Ammon's horn (tissue), 1 donor: ENCODE results near the gene GRM7.
A peak's percentile ranks its signal among the peaks of the same experiment; 100 is the strongest.

Source experiments
- DNase-seq: peaks from one replicate; pipeline ENCODE4 v3.0.0-alpha.2; 2016; ENCODE audit warnings: low spot score

GRM7 gene

DNA sequence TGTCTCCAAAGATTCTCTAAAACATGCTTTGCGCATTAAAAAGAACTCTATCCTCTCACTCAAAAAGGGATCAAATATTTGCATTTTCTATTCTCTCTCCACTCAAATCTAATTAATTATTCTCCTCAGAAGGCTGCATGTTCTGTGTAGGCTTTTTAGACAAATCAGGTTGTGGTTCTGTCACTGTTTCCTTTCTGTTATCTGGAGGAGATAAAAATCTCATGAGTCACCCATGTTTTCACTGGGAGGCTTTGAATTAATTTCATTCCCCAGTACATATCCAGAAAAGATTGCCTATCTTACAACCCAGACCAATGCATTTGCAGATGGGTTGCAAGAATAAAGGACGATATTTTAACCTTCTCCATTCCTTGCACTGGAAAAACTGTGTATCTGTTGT lies 446.5 kb downstream of the GRM7 start:
- no peak for DNase-seq

DNA sequence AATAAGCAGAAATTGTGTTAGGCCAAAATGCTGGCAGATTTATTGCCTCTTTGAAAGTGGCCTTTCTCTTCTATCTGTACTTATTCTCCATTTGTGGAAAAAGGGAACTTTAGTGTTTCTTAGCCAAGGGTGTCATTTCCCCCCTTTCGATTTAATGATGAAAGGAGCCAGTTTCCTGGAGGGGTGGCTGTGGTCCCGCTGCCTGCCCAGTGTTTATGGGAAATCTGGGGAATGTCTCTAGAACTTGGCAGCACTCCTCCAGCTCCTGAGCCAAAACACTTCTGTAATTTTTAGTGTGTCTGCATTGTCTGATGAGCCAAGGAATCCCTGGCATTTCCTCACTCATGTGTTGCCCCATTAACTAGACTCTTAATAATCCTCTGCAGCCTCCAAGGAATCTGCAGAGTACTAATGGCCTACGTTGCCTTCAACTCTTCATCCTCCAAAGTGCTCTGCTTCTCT lies 448.8 kb downstream of the GRM7 start:
- peak; percentile 56 for DNase-seq

DNA sequence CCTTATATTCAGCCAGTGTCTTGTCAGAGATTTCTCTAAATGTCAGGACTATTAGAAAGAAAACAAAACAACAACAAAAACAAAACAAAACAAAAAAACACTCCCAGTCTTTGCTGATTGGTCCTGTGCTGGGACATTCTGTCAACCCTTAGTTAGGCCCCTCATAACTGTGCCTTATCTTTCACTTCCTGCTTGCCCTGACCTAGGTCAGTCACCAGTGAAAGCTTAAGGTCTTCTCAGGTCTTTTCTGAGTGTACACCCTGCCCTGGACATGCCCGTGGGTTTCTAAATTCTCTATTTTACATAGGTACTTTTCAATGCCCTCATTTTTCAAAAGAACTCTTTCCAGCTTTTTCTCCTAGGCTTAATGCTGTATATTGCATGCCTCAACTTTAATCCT lies 454.1 kb downstream of the GRM7 start:
- no peak for DNase-seq

DNA sequence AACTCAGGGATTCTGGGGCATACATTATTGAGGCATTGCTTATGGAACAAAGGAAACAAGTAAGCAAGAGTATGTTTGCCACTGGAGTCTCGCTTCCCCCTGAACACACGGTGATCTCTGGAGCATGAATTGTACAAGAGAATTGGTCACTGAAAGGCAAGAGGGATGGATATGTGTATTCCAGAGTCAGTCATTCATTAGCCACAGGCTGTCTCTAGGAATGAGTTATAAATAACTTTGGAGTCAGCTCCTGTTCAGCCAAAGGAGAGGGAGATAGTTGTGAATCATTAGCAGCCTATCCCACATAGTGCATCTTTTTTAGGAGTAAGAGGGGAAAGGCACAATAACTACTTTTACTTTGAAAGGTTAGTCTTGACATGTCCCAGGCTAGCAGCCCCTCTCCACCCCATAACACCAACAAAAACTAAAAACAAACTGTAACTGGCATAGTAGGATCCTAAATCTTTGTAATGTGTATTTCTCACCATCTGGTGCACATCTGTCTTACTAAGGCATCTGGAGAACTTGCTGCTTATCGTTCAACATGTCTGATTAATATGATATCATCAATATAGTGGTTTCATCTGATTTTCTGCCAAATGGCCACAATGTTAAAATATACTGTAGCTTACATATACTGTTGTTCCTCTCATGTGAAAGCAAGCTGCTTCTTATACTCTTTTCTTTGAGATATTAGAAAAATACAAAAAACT lies 462.2 kb downstream of the GRM7 start:
- DNase-seq: no peak

DNA sequence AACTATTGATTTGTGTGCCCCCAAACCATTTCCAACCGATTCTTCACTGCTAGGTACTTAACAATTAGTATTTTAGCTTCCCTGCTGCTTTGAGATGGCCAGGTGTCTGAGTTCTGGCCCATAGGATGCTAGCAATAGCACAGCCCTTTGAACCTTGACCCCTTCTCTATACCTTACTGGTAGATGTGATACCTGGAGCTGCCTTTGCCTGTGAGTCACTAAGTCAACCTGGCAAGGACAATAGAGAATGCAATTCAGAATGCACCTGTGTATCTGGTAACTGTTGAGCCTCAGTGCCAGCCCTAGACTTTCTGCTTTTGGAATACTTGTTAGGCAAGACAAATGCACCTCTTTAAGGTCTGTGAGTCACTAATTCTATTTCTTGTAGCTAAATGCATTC lies 467.4 kb downstream of the GRM7 start:
- no peak for DNase-seq

DNA sequence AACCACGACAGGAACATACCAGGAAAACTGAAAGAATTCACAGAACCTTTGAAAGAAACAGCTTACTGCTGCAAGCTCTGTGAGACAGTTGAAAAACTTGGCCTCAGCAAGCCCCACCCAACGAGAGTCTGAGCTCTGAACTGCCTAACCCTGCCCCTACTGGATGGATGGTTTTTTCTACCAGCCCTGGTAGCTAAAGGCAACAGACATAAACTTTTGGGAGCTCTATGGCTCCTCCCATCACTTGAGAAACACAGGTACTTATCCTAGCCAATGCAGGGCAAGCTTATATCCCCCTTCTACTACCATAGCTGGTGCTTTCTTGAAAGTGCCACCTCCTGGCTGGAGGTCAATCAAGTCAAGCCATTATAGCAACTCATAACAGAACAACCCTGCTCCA lies 471.8 kb downstream of the GRM7 start:
- no peak for DNase-seq

DNA sequence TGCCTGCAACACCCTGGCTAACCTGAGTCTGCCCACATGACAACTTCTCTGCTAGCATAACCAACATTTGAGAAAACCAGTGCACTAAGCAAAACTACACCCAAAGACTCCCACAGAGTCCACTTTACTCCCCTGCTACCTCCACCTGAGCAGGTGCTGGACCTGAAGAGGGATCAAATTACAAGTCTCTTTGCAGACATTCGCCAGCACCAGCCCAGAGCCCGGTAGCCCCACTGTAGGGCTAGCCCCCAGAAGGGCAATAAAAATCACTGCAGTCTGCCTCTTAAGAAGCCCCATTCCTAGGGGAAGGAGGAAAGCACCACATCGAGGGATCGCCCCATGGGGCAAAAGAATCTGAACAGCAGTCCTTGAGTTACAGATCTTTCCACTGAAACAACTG lies 472.2 kb downstream of the GRM7 start:
- DNase-seq: no peak

DNA sequence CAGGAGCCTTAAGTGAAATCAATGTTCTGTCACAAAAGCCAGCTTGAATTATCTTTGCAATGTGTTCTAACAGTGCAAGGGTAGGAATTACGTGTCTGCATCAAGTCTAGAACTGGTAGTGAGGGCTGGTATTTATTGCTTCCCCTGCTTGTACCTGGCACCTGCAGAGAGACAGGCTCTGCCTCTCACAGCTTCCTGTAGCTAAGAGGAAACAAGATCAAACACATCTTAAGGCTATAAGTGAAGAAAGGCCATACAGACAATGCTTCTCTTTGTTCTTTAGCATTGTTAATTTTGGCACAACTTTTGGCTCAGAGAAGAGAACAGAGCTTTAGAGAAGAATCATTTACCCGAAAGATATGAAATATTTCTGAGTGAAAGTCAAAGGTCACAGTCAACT lies 479.9 kb downstream of the GRM7 start:
- DNase-seq: no peak

DNA sequence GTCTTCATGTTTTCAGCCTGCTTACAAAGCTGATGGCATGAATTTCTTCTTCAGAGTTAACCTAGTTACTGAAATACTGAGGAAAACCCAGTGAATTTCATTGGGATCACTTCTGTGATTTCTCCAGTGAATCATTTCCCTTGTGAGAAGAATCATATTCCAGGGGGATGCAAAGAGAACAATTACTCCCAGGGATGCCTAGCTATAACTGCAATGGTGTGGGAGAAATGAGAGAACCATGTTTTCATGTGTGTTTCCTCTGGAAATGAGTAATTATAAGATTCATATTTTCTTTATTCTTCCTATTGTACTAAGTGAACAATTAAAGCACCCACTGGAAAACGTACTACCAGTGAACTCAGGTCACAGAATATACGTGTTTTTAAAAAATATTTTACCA lies 485.4 kb downstream of the GRM7 start:
- DNase-seq: no peak

DNA sequence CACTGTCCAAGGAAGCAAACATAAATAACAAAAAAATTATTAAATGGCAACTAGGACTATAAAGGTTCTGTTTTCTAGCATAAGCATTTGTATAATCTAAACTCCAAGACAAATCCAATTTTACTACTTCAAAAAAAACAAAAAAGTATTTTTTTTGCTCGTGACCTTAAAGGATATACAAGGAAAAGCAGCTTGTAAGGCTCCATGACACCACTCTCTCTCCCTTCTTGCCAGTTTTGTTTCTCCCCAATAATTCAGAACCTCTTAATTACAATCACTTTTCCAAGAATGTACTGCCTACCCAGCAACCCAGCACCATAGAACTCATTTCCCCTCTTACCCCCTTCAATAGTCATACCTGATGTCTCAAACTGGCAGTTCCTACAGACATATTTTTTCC lies 496.2 kb downstream of the GRM7 start:
- DNase-seq: no peak

DNA sequence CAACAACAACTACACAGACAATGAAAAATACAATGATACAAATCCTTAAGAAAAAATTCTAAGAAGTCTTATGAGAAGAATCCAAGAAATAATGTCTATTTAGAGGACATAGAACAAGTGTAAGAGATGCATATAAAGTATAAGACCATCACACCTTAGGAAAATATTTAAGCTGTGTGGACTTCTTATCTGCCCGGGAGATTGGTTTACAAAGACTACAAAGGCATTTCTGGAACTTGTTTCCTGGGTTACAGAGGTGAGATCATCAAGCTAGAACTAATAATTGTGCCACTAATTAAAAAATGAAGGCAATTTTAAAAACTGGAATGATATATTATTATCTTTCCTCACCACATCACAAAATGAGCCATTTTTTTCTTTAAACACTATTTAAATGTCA lies 507.1 kb downstream of the GRM7 start:
- DNase-seq: no peak

DNA sequence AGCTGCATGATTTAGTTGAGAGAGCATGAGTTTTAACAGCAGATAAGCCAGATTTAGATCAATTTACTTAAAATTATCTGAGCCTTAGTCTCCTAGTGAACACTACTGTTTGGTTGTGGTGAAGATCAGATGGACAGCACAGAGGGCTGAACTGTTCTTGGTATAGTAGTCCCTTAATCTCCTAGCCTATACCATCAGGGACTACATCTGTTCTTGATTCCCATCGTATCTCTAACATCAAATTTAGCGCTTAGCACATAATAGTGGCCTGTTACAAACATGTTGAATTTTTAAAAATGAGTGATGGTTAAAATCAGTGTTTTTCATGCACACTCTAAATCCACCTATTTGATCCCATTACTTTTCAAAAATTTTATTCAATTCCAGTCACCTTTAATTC lies 507.7 kb downstream of the GRM7 start:
- no peak for DNase-seq

DNA sequence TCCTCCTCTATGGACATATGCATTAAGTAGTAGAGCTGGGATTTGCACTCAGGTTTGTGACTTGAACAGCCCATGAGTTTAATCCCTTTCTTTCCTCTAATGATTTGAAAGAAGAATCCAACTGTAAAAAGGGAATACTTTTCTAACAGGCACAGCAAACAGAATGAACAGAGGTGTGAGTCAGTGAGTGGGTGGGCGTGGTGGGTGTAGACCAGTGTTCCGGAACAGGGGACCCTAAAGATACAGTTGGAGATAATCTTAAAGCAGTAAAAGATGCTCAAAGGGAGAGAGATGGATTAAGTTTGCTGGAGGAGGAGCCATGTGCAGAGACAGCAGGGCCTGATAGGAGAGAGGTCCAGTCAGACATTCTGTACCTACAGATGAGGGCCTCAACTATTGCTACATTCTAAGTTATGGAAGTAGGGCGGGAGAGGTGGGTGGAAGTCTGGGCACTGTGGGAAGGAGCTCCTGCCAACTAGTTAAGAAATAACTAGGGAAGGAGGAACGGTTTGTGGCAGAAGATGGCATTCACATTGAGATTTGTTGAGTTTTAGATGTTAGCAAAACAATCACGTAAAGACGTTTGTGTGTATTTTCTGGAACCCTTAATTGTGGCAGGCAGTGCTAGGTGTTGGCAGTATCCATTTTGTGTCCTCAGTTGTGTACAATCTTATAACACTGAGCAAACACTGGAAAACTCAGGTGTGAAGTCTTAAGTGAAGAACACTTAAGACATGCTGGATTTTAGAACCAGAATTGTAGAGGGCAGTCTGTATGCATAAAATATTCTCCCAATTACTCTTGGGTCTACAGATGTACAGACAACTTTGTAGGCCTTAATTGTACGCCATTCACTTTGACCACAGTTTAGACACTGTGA lies 511.0 kb downstream of the GRM7 start:
- no peak for DNase-seq

DNA sequence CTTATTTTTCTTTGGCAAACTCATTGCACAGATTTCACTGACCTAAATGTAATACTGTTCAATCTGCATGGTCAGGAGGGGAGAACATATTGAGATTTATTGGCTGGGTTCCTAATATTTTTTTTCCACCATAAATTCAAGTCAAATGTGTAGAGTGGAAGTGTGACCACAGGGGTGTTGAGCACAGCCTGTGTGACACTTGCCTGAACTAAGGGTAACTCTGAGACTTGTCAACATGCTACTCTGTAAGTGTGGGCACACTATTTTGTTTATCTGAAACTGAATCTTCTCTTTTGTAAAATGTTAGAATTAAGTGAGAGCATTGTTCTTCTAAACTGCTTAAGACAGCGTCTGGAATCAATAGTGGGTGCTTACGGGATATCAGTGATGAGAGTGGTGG lies 516.2 kb downstream of the GRM7 start:
- DNase-seq: no peak

DNA sequence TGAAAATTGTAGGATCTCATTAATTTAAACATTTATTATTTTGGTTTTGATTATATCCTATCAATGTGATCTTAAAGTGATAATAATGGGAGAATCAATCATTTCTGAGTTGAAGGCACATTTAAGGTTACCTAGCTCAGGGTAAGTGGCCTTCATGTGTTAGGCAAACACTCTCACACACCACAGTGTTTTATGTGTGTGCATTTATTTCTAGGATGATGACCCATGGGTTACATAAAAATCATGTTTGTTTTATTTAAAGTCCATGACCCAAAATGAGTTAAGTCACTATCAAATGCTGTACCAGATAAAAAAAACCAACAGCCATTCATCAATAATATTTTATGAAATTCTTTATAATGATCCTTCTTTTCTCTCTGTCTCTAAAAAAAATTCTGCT lies 520.8 kb downstream of the GRM7 start:
- no peak for DNase-seq

DNA sequence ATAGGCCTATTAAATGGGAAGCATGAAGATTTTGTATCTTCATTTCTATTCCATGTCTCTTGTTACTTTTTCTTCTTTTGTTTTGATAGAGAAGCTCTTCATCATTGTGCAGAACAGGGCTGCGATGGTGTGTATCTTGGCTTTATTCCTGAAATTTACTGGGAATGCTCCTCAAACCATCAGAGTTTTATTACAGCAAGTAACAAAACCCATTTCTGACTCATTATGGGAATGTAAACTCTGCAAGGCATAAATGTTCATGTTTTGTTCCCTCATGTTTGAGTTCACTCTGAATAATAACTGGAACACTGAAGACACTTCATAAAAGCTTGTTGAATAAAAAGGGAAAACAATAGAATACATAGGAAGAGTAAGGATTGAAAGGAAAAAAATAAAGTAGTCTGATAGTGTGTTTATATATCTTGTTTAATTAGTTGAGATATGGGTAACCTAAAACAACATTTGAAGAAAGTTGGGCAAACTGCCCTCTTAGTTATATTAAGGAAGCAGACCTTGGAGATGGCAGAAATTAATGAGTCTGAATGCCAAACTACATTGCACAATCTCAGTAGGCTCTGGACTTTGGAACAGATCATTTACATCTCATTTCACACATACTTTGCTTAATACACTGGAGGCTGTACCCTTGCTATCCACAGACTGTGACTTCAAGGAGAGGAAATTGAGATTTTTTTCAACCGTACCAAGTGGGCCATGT lies 521.5 kb downstream of the GRM7 start:
- peak; percentile 25 for DNase-seq

DNA sequence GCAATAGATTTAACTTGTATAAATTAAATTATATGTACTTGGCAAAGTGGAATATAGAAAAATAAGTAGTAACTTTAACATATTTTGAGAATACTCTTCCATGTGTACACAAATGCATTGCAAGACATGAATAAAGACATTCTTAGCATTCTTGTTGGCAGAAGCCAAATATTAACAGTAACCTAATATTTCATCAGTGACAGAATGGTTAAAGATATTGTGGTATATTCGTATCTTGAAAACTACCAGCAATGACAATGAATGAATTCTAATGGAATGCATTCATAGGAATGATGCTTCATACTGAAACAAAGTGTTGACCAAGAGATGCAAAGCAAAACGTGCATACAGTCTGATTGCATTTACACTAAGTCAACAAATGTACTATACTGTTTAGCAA lies 524.7 kb downstream of the GRM7 start:
- DNase-seq: no peak

DNA sequence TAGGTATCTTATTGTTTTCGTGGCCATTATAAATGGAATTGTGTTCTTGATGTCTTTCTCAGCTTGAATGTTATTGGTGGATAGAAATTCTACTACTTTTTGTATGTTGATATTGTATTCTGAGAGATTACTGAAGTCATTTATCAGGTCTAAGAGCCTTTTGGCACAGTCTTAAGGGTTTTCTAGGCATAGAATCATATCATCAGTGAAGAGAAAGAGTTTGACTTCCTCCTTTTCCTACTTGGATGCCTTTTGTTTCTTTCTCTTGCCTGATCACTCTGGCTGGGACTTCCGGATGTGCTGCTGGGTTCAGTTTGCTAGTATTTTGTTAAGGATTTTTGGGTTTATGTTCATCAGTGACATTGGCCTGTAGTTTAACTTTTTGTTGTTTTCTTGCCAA lies 527.1 kb downstream of the GRM7 start:
- DNase-seq: no peak

DNA sequence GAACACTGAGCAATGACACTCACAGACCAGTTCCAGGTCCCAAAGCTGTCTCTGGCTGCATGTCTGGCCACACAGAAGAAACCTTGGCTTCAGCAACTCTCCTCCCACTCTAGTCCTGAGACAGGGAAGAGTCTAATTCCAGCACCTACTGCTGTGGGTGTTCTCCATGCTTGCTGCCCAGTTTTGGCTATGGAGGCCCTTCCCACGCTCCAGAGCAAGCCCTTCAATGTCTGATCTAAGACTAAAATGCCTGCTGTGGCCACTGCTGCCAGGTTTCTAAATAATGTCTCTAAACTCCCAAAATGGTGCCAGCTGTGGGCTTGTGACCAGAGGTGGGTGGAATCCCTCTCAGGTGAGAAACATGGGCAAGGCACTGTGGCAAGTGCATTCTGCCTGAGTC lies 531.3 kb downstream of the GRM7 start:
- DNase-seq: no peak

DNA sequence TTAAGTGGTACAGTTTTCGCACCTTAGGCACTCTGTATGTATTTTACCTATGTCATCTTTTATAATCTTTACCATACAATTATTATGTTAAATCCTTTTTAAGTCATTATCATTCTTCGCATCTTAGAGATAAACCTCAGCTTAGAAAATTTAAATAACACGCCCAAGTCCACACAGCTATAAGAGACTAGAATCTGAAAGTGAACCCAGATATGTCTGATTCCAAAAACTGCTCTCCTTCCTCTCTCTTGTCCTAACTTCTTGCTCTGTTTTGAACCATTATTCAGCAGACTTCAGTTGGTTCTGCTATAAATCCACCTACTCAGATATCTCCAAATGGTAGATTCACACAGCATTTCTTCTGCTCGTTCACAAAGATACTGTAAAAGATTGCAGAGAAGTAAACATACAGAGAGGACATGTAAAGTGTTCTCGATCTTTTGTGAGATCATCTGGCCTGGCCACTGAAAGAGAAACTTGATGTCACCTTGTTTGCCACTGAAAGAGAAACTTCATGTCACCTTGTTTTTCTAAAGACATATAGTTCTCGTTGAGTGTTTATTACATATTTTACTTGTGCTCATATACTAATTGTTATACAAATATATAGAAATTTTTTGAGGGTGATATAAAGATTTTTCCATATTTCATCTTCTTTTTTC lies 533.2 kb downstream of the GRM7 start:
- no peak for DNase-seq

DNA sequence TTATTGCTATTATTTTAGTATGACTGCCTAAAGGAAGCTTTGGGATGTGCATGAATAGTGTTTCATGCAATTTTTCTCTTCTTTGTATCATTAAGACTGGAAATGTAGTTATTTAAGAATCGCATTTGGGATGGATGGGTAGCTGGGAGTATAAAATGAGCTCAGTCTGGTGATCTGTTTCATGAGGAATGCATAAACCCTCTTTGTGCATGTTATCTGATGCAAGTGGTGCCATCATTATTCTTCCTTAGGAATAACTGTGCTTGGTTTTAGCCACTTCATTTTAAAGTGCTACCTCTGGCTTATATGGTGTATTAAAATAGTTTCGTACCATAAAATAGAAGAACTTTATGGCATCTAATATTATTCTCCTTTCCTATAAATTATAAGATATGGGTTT lies 535.6 kb downstream of the GRM7 start:
- DNase-seq: no peak

DNA sequence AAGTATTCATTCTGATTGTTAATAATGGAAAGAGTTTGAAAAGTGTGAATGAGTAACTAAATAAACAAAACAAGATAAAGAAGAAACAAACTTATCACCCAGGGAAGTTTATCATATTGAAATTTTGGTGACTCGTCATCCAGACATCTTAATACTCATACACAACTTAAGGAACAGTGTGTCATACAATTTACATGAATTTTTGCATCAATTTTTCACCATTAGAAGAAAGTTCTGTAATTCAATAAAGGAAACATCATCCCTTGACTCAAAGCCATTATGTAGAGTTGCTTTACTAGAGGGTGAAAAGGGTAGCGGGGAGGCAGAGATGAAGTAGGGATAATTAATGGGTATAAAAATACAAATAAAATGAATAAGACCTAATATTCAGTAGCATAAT lies 536.2 kb downstream of the GRM7 start:
- DNase-seq: no peak
